T-cell (primary cell): ENCODE results near the gene SLC16A9. TPM values are rescaled to one million over a fixed set of nuclear protein-coding genes. Genes with fewer than 3 reads are reported as not detected.
A peak's percentile ranks its signal among the peaks of the same experiment; 100 is the strongest.

Source experiments
- ATAC-seq, 4 experiments: fragments of 200-7000 bp in 3 of 4; fragments of 150-1000 bp in 1 of 4; cut with Tn5 transposase; replicated peaks in 1 of 4; 1 replicate in 3 of 4; 2 replicates in 1 of 4; pipeline ENCODE4 v1.10.0; 2021; ENCODE audit warnings: moderate library complexity in 3 of 4, mild to moderate bottlenecking in 2 of 4, moderate number of reproducible peaks in 1 of 4
- CTCF ChIA-PET, 2 donors: fragments of 300-600 bp; sonication (Branson Sonifier 250); formaldehyde crosslinking; loops; one replicate each; lab custom pipeline; 2022; ENCODE audit warnings: antibody characterized with exemption in 2 of 2; lab: Charles Lee
- POLR2A ChIA-PET, 2 donors: fragments of 300-600 bp; sonication (Branson Sonifier 250); formaldehyde crosslinking; loops; one replicate each; lab custom pipeline; 2022; ENCODE audit warnings: antibody characterized with exemption in 2 of 2; lab: Charles Lee
- DNase-seq, 35 experiments: peaks; one replicate each; pipeline versions ENCODE4 v3.0.0 to v3.0.0-alpha.2; 2013 to 2023
- H3K27ac ChIP-seq: one replicate; pipeline ENCODE4 v1.5.1; 2013; ENCODE audit warnings: low read length
- H3K27me3 ChIP-seq, 2 experiments: replicated peaks in 1 of 2; 1 replicate in 1 of 2; 2 replicates in 1 of 2; pipeline versions ENCODE4 v1.6.1 to v1.7.0; 2013; ENCODE audit warnings: low read length in 1 of 2, mixed read lengths in 1 of 2; ENCODE audit not compliant: control insufficient read depth in 2 of 2, insufficient read depth in 2 of 2; ENCODE audit errors: extremely low read depth in 1 of 2
- H3K36me3 ChIP-seq, 2 donors: 1 replicate in 1 of 2; 2 replicates in 1 of 2; pipeline versions ENCODE4 v1.6.1 to v1.7.0; 2013; ENCODE audit warnings: low read length in 1 of 2; ENCODE audit not compliant: control insufficient read depth in 2 of 2, insufficient read depth in 1 of 2; ENCODE audit errors: extremely low read depth in 1 of 2
- H3K4me1 ChIP-seq, 2 experiments: 1 replicate in 1 of 2; 2 replicates in 1 of 2; pipeline versions ENCODE4 v1.6.1 to v1.7.0; 2013; ENCODE audit warnings: low read length in 2 of 2, mixed read lengths in 1 of 2; ENCODE audit not compliant: insufficient read depth in 2 of 2, control insufficient read depth in 1 of 2; ENCODE audit errors: extremely low read depth in 1 of 2
- H3K4me3 ChIP-seq, 2 donors: 1 replicate in 1 of 2; 2 replicates in 1 of 2; pipeline versions ENCODE4 v1.5.1 to v1.7.0; 2013; ENCODE audit warnings: mild to moderate bottlenecking in 2 of 2, low read length in 1 of 2, moderate library complexity in 1 of 2; ENCODE audit not compliant: control insufficient read depth in 1 of 2; ENCODE audit errors: extremely low read depth in 1 of 2
- H3K9me3 ChIP-seq: 2 replicates; pipeline ENCODE4 v1.7.0; 2013
- H3K27ac Mint-ChIP-seq, 2 donors: one replicate each; pipeline ENCODE4 v1.8.0; 2020 to 2021; ENCODE audit warnings: mild to moderate bottlenecking in 2 of 2, mixed read lengths in 2 of 2
- H3K27me3 Mint-ChIP-seq, 2 donors: one replicate each; pipeline ENCODE4 v1.8.0; 2021 to 2022; ENCODE audit warnings: mixed read lengths in 2 of 2
- H3K36me3 Mint-ChIP-seq: one replicate; pipeline ENCODE4 v1.8.0; 2021; ENCODE audit warnings: mixed read lengths
- H3K4me1 Mint-ChIP-seq, 3 donors: one replicate each; pipeline ENCODE4 v1.8.0; 2020 to 2022; ENCODE audit warnings: mixed read lengths in 3 of 3, mild to moderate bottlenecking in 1 of 3
- H3K4me3 Mint-ChIP-seq, 3 donors: one replicate each; pipeline ENCODE4 v1.8.0; 2020 to 2022; ENCODE audit warnings: mild to moderate bottlenecking in 3 of 3, mixed read lengths in 3 of 3, moderate library complexity in 3 of 3
- H3K9me3 Mint-ChIP-seq, 3 donors: one replicate each; pipeline ENCODE4 v1.8.0; 2020 to 2022; ENCODE audit warnings: mixed read lengths in 3 of 3
- WGBS: methylation state at CpG from one replicate; pipeline ENCODE4 v1.1.5; 2013; ENCODE audit warnings: missing lambda C conversion rate; ENCODE audit not compliant: insufficient coverage; 5-methylcytosine and 5-hydroxymethylcytosine counted together
- total RNA-seq, 35 experiments: library from RNA in 6 of 35; stranded (reverse) in 6 of 35; fragments of 120-200 nt in 1 of 35; gene quantifications; one replicate each; pipeline versions ENCODE4 v1.2.1 to v1.2.4 and lab custom pipeline; 2013 to 2026

The SLC16A9 gene, protein sequence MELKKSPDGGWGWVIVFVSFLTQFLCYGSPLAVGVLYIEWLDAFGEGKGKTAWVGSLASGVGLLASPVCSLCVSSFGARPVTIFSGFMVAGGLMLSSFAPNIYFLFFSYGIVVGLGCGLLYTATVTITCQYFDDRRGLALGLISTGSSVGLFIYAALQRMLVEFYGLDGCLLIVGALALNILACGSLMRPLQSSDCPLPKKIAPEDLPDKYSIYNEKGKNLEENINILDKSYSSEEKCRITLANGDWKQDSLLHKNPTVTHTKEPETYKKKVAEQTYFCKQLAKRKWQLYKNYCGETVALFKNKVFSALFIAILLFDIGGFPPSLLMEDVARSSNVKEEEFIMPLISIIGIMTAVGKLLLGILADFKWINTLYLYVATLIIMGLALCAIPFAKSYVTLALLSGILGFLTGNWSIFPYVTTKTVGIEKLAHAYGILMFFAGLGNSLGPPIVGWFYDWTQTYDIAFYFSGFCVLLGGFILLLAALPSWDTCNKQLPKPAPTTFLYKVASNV
- under 1 TPM in 3 of 5 donors, not detected in 2; 0.20 to 0.44 (median 0.20) TPM for total RNA-seq
- 0.20 TPM for total RNA-seq (2013)
- 0 to 3.9 (median 0.07) reads per million in 29 experiments for total RNA-seq (lab: John Stamatoyannopoulos, UW)

DNA sequence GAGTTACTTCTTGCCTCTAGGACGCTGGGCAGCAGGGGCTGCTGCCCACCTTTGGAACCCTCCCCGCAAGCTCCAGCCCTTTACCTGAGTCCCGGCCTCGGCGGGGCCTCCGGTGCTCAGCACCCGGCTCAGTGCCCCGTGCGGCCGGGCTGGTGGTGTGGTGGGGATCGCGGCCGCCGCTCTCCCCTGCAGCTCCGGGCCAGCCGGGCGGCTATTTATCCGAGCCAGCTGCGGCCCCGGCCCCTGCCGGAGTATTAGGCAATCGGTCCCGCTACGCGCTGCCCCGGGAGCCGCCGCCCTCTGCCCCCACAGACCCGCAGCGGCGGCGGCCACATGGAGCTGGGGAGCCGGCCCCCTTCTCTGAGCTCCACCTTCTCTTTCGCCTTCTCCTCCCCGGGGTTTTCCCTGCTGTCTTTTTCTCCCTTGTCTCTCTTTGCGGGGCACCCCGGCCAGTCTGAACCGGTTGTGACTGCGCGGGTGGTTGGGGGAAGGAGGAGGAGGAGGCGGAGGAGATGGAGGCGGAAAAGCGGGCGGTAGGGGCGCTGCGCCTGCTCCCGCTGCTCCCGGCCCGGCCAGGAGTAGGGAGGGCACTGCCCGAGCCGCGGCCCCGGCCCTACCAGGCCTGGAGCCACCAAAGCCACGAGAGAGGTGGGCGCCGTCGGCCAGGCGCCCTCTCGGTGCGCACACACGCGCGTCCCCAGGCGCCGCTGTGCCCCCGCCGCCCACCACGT, at the start of gene SLC16A9:
TSS of gene SLC16A9 (minus strand) at position 456 of the 731 bp plus-strand sequence. CDS start 25,559 bp downstream, outside the sequence.
- DNase-seq (peak in 2 of 35 experiments; percentile 4 to 5), ATAC-seq (peak in 2 of 4 experiments; percentile 13 to 19)
- H3K27ac Mint-ChIP-seq, result no peak within 1 kb of the TSS
- CTCF ChIA-PET, result no interaction called here
- H3K27me3 ChIP-seq, result peaks cover 5 to 35% of the 10 kb centered on the region in 2 experiments
- H3K4me3 Mint-ChIP-seq, result peak within 1 kb of the TSS in 2 of 3 donors; percentile 32 to 34
- H3K4me1 ChIP-seq, result peaks cover 0 to 9% of the 10 kb centered on the region in 2 experiments
- H3K4me1 Mint-ChIP-seq, result peaks cover 0 to 6% (median 4%) of the 10 kb centered on the region in 3 donors
- POLR2A ChIA-PET, result no interaction called here
- H3K27ac ChIP-seq, result no peak within 1 kb of the TSS
- H3K27me3 Mint-ChIP-seq, result peaks cover 56 to 62% of the 10 kb centered on the region in 2 donors
- no peaks in the 10 kb centered on the region for H3K9me3 ChIP-seq
- under 1% methylated on average over 59 of the region's 68 CpGs for WGBS
- no peaks in the 10 kb centered on the region for H3K36me3 Mint-ChIP-seq
- H3K4me3 ChIP-seq, result peak within 1 kb of the TSS in 1 of 2 donors; percentile 55
- H3K36me3 ChIP-seq, result no peaks in the 10 kb centered on the region
- no peaks in the 10 kb centered on the region for H3K9me3 Mint-ChIP-seq

- WGBS, result no CpG with 5 or more reads among the region's 3 CpGs
Measured at GRCh38 chr10:59757966-59758365, 48.3 kb upstream of the SLC16A9 start.

GRCh38 chr10:59754951-59755350, 45.3 kb upstream of the SLC16A9 start:
- ChIA-PET POLR2A (no interaction called here), CTCF (no interaction called here)
- 100% methylated on average over 1 of the region's 4 CpGs for WGBS
- Histone ChIP-seq H3K36me3 (no peaks in the 10 kb centered on the region), H3K9me3 (no peaks in the 10 kb centered on the region), H3K27ac (no peak overlapping the region), H3K4me1 (no peaks in the 10 kb centered on the region), H3K4me3 (no peak overlapping the region), H3K27me3 (no peaks in the 10 kb centered on the region)
- Mint-ChIP-seq H3K36me3 (no peaks in the 10 kb centered on the region), H3K9me3 (no peaks in the 10 kb centered on the region), H3K27me3 (peaks cover 4 to 20% of the 10 kb centered on the region in 2 donors), H3K4me3 (no peak overlapping the region), H3K4me1 (no peaks in the 10 kb centered on the region), H3K27ac (no peak overlapping the region)
- no peak for ATAC-seq
- DNase-seq, result no peak

More at GRCh38 chr10:59757966-59758365, 48.3 kb upstream of the SLC16A9 start:
- Mint-ChIP-seq H3K4me1 (no peaks in the 10 kb centered on the region), H3K4me3 (no peak overlapping the region), H3K27me3 (peaks cover 0 to 5% of the 10 kb centered on the region in 2 donors), H3K27ac (no peak overlapping the region), H3K9me3 (peaks cover 3 to 8% (median 4%) of the 10 kb centered on the region in 3 donors), H3K36me3 (no peaks in the 10 kb centered on the region)
- Histone ChIP-seq H3K4me3 (no peak overlapping the region), H3K36me3 (no peaks in the 10 kb centered on the region), H3K27ac (no peak overlapping the region), H3K27me3 (no peaks in the 10 kb centered on the region), H3K4me1 (no peaks in the 10 kb centered on the region), H3K9me3 (no peaks in the 10 kb centered on the region)
- ChIA-PET CTCF (no interaction called here), POLR2A (no interaction called here)
- no peak for ATAC-seq
- DNase-seq, result no peak

DNA sequence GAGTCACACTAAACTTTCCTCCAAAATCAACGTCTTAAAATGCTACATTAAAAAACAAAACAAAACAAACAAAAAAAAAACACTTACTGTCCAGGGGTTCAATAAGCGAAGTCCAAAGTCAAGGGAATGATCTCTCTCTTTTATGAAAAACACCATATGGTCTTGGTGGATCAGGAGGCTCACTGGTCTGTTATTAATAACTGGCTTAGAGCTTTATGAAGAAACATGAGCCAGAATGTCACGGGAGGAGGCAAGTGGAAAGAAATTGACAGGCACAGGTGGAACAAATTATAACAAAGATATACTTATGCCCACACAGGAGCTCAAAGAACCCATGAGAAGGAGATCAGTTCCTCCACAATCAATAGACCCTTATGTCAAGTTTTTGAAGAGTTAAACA, 43.6 kb upstream of the SLC16A9 start, which contains the start of gene MRLN:
TSS of gene MRLN (minus strand) at position 189 of the 400 bp plus-strand sequence.
- no peaks in the 10 kb centered on the region for H3K36me3 ChIP-seq
- H3K4me1 ChIP-seq, result no peaks in the 10 kb centered on the region
- H3K27ac ChIP-seq, result no peak within 1 kb of the TSS
- Mint-ChIP-seq H3K27me3 (peaks cover 7 to 20% of the 10 kb centered on the region in 2 donors), H3K4me3 (no peak within 1 kb of the TSS), H3K9me3 (no peaks in the 10 kb centered on the region), H3K36me3 (no peaks in the 10 kb centered on the region), H3K4me1 (no peaks in the 10 kb centered on the region), H3K27ac (no peak within 1 kb of the TSS)
- no peak for DNase-seq
- no peaks in the 10 kb centered on the region for H3K9me3 ChIP-seq
- no peaks in the 10 kb centered on the region for H3K27me3 ChIP-seq
- WGBS, result 50% methylated on average over 1 of the region's 3 CpGs
- no peak for ATAC-seq
- POLR2A ChIA-PET, result interaction anchor here (0.7 kb wide), 2 partner anchors 18 to 1563 kb away, joined by 3 to 9 read pairs; no protein-coding TSS in a partner anchor
- CTCF ChIA-PET, result interaction anchor here in 1 of 2 donors (0.6 kb wide), 1 partner anchor 84 kb away, joined by 5 read pairs; no protein-coding TSS in a partner anchor
- no peak within 1 kb of the TSS for H3K4me3 ChIP-seq

DNA sequence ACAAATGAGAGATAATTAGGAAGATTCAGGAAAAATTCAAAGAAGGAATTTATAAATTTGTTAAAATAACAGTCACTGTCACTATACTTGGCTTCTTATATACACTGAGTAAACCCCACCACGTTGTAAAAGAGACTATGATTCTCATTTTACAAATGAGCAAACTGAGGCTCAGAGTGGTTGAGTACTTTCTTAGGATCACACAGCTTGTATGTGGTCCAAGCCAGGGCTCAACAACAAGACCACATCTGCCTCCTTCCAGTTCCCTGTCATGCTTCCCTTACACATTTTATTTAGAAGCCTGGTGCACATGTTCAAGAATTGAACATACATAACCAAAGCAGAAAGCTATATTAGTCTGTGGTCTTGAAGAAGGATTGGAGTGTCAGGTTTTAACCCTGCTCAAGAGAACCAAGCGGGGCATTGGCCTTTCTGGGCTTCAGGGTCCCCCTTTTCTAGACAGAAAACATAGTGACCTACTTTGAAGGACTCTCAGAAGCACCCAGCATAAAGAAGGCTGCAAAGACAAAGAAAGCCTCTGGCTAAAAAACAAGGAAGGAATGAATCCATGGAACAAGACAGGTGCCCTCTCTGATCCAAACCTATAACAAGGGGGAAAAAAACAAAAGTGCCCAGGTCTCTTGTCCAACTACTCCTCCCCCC, 42.8 kb upstream of the SLC16A9 start:
- Histone ChIP-seq H3K27ac (no peak overlapping the region), H3K4me3 (no peak overlapping the region), H3K4me1 (no peaks in the 10 kb centered on the region), H3K27me3 (no peaks in the 10 kb centered on the region), H3K9me3 (no peaks in the 10 kb centered on the region), H3K36me3 (no peaks in the 10 kb centered on the region)
- H3K4me3 Mint-ChIP-seq, result no peak overlapping the region
- POLR2A ChIA-PET, result interaction anchor here in 1 of 2 donors (0.7 kb wide), 1 partner anchor 1562 kb away, joined by 3 read pairs; no protein-coding TSS in a partner anchor
- H3K27ac Mint-ChIP-seq, result no peak overlapping the region
- DNase-seq (no peak), ATAC-seq (no peak)
- H3K4me1 Mint-ChIP-seq, result no peaks in the 10 kb centered on the region
- CTCF ChIA-PET, result no interaction called here
- no peaks in the 10 kb centered on the region for H3K9me3 Mint-ChIP-seq
- WGBS, result no CpG with 5 or more reads among the region's 2 CpGs
- H3K36me3 Mint-ChIP-seq, result no peaks in the 10 kb centered on the region
- H3K27me3 Mint-ChIP-seq, result peaks cover 10 to 23% of the 10 kb centered on the region in 2 donors
